ENCODE measurements around the gene FKBP5.
"Not testable (repeated sequence)": the region's sequence is repeated elsewhere in the genome, so short reads cannot be mapped to it uniquely, and the experiment has no call there.

Gene FKBP5

DNA sequence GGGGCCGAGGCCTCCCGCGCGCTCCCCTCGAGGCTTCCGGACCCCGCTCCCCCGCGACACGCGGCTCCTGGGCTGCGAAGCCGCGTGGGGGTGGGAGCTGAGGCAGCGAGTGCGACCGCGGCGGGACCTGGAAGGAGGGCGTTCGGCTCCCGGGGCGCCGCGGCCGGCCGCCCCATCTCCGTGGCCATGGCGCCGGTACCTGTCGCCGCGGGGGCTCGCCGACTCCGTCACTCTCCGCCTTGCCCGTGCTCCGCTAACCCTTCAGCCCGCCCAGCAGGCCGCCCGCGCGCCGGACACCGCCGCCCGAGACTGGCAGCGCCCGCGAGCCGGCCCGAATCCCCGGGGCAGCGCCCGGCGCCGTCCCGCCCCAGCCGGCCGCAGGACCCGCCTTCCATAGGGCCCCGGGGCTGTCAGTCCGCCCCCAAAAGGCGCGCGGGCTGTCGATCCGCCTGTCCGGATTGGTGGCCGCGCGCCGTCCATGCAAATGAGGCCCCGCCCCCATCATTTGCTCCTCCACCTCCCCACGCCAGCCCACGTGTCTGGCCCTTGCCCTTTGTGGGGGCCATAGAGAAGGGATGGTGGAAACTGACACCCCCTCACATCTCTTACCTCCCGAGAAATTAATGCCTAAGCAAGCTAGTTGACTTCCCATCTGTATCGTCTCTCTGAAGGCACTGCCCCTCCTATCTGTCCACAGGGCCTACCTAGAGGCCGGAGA is at the start of gene FKBP5:
FKBP5 (minus strand) TSS at position 311 of the 718 bp plus-strand sequence. CDS start 46,091 bp downstream, outside the sequence.
- DNase-seq (ENCODE audit: low read depth in 3 of 3): peak; percentile 77 to 93 (median 79)

DNA sequence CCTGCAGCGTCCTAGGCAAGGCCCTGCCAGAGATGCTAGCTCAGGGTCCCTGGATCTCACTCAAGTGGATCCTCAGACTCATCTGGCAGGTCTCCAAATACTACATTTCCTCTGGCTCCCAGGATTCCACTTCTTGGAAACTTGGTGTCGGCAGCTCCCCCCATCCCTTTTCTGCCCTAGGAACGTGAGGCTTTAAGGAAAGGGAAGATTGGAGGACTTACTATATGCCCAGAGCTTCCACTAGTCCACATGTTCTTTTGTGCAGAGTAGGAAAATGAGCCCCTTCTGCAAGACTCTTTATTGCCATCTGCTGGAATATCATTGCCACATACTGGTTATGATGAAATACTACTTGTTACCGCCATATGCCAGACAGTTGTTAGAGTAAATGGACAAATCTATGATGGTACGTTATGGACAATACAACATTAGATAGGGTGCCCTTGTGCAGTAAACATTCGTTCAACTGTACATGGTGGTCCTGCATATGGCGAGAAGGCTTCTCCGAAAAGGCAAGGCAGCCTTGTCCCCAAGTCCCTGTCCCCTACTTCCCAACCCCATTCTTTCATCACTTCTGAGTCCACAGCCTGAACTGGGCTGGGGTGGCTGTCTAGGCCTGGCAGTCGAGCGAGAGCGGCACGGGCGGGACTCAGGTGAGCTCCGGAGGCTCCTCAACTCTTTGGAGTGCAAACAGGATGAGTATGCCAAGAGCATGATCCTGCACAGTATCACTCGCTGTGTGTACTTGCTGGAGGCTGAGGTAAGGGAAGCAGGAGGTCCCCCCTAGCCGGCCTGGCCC is 48.9 kb upstream of the FKBP5 start:
- DNase-seq (ENCODE audit: low read depth in 3 of 3): no peak

DNA sequence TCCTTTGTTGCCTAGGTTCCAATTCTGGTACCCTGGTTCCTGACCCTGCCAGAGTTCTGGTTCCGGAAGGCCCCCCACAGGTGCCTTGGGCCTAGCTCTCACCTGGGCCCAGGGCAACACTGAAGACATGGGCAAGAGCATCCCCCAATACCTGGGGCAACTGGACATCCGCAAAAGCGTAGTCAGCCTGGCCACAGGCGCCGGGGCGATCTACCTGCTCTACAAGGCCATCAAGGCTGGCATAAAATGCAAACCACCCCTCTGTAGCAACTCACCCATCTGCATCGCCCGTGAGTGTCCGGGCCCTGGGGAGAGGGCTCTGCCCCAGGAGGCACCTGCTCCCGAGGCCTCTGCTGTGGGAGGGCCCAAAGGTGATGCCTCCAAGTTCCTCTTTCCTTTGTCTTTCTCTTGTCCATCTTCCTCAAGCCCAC is 48.3 kb upstream of the FKBP5 start, which contains the start of gene ARMC12:
ARMC12 (plus strand) TSS at position 51 of the 431 bp plus-strand sequence; CDS start at position 128, 77 bp downstream.
- no peak for DNase-seq (ENCODE audit: low read depth in 3 of 3)

DNA sequence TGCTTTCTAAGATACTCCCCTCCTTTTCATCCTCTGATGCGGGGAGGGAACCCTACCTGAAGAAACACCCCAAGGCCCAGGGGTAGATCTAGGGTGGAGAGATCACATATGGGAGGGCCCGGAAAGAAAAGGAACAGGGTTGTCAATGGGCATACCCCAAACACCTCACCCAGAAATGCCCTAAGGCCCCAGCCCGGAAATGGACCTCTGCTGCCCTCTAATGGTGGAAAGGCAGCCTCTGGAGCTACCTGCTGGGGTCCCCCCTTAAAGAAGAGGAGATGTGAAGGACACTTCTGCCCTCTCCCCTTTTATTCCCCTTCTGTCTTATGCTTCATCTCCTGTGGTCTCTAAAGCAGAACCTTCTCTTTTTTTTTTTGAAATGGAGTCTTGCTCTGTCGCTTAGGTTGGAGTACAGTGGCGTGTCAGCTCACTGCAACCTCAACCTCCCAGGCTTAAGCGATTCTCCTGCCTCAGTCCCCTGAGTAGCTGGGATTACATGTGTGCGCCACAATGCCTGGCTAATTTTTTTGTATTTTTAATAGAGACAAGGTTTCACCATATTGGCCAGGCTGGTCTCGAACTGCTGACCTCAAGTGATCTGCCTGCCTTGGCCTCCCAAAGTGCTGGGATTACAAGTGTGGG is 47.7 kb upstream of the FKBP5 start:
- peak; percentile 76 to 85 (median 83) for DNase-seq (ENCODE audit: low read depth in 3 of 3)

DNA sequence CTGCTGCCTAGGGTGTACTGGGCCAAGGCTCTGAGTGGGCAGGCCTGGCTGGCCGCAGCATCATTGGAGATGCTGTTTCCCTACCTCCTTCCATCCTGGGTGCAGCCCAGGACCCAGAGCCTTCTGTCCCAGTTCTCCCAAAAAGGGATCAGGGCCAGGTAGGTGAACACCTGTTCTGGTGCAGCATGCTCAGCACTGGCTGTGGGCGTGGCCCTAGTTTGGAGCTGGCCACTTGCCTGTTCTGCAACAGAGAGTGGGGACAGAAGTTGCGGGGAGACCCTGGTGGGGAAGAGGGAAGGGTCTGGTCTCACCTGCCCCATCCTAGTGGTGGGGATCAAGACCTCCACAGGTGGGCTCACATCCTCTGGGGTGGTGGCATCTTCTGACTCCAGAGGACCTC is 46.7 kb upstream of the FKBP5 start:
- no peak for DNase-seq (ENCODE audit: low read depth in 3 of 3)

DNA sequence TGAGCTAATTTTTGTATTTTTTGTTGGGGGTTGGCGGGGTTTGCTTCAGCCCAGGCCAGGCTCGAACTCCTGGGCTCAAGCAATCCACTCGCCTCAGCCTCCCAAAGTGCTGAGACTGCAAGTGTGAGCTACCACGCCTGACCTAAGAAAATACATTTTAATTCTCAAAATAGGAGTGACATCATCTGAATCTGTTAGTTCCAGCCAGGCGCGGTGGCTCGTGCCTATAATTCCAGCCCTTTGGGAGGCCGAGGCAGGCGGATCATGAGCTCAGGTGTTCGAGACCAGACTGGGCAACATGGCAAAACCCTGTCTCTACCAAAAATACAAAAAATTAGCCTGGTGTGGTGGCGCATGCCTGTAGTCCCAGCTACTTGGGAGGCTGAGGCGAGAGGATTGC is 45.6 kb upstream of the FKBP5 start:
- not testable (repeated sequence) for DNase-seq (ENCODE audit: low read depth in 3 of 3)

DNA sequence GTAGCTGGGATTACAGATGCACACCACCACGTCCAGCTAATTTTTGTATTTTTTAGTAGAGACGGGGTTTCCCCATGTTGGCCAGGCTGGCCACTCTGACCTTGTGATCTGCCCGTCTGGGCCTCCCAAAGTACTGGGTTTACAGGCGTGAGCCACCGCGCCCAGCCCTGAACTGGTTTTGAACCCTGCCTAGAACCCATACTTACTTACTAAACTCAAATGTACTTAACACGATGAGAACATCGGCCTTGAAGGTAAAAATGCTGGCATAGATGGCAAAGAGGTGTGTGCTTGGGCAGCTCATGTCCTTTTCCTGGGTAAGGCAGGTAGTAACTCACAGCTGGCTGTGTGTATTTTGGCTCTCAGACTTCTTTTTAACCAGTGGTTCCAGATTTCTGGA is 44.9 kb upstream of the FKBP5 start:
- no peak for DNase-seq (ENCODE audit: low read depth in 3 of 3)

DNA sequence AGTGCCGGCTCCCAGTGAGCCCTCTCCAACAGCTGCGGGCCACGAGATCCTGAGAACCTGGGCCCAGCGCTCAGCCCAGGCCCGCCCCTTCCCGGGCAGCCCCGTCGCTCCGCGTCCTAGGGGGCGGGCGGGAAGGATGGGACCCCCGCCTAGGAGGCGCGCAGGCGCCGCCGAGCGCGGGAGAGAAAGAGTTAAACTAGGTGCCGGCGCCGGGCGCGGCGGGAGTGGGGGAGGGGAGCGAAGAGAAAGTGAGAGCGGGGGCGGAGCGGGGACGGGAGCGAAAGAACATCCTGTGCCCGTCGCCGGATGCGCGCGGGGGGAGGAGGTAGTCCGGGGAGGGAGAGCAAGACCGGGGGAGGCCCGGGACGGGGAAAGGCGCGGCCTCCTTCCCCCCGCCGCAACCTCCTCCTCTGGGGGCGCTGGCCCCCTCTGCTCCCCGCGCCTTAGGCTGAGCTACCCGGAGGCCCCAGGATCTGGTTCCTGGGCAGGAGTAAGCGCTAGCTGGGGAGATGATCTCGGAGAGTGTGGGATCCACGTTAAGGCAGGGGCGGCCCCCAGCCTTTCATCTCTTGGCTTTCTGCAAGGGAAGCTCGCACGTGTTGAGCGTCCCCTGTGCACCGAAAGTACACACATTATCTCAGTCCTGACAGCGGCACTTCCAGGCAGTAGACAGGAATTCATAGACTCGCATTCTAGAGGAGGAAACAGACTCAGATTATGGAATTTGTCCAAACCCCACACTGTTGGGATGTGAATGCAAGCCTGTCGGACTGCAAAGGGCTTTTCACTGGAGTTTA is 43.2 kb upstream of the FKBP5 start:
- peak; percentile 86 to 96 (median 93) for DNase-seq (ENCODE audit: low read depth in 3 of 3)

DNA sequence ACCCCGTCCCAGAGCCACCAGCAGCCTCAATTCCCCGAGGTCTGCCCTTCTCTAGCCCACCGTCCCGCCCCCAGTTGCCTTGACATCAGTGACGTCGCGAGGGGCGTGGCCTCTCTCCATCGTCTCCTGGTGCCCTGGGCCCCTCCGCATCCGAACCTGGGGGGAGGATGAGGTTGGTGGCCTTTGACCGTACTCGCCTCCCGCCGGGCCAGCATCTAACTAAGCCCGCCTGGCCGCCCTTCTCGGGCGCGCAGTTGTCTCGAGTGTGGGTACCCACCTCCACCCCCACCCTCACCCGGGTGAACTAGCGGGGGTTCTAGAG is 42.7 kb upstream of the FKBP5 start:
- peak; percentile 84 to 95 (median 84) for DNase-seq (ENCODE audit: low read depth in 3 of 3)

DNA sequence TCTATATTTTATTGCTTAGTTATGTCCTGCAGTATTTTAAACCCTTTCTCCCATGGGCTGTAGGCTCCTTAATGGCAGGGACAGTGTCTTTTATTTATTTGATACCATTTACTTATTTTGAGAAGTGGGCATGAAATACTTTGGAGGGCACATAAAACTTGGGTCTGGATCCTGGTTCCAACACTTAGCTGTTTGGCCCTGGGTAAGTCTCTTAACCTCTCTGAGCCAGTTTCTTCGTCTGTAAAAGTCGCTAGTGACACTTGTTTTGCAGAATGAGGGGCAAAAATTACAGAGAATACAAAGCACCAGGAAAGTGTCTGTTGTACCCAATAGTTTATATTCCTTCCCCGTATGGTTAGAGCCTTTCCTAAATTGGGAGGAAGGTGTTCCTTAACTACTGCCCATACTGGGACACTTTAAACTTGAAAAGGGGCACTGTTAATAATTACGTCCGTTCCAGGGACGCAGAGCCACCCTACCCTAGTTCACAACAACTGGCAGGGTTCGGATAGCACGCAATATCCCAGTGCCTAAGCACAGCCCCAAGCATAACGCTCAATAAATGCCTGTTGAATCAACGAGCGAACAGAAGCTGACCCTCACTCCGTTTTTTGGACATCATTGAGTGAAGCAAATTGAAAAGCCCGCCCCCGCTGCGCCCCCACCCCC is 42.2 kb upstream of the FKBP5 start:
- DNase-seq (ENCODE audit: low read depth in 3 of 3): no peak

DNA sequence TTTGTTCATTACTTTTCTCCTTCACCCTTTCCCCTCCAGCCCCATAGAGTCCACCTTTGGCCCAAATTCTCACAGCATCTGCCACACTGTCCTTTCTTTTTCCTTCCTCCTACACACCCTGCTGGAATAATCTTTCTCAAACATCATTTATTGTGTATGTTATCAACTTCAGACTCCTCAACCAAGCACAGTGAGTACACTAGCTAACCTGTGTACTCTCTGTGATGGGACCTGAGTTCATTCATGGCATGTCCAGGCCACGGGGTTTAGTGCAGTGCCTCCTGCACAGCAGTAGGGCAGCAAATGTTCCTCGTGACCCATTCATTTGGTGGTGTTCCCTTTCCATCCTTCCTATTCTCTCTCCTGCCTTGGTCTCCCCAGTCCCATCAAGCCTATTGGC is 41.0 kb upstream of the FKBP5 start:
- DNase-seq (ENCODE audit: low read depth in 3 of 3): no peak

DNA sequence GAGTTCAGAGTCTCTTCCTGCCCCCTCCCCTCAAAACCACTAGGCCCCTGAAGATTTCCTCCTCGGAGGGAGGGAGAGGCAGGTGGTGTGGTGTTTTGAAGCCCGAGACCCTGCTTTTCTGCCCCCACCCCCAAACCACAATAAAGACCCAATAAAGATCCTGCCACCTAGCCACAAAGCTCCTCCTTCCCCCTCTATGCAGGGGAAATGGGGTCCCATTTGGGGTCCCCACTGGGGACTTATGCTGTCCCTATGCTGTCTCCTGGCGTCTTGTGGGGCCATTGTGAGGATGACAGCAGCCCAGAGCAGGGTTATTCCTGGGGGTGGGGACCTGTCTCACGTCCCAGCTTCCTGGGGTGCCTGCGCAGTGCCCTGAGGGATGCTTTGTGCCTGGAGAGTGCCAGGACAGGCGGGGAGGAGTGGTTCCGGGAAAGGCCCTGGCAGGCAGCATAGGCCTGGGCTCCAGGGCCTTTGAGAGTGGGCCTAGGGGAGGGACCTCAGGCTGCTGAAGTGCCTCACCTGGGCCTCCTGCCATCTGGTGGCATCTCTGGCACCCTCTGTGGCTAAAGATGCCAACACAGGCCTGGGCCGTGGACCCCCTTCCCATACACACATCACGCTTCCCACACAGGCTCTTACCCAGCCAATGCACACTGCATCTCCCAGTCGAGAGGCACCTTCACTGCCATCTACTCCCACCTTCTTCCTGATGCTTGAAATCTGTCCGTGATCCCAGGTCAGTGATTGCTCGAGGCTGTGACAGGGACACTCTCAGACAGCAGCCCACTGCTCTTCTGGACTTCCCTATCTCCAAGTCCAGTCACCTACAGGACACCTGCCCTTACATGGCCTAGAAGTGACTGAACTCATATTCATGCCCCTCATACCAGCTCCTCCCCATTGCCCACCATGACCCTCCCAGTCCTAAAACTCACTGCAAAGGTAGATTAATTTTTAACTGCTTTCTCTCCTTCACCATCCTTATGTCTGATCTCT is 40.3 kb upstream of the FKBP5 start:
- peak in 1 of 3 experiments; percentile 24 for DNase-seq (ENCODE audit: low read depth in 3 of 3)

DNA sequence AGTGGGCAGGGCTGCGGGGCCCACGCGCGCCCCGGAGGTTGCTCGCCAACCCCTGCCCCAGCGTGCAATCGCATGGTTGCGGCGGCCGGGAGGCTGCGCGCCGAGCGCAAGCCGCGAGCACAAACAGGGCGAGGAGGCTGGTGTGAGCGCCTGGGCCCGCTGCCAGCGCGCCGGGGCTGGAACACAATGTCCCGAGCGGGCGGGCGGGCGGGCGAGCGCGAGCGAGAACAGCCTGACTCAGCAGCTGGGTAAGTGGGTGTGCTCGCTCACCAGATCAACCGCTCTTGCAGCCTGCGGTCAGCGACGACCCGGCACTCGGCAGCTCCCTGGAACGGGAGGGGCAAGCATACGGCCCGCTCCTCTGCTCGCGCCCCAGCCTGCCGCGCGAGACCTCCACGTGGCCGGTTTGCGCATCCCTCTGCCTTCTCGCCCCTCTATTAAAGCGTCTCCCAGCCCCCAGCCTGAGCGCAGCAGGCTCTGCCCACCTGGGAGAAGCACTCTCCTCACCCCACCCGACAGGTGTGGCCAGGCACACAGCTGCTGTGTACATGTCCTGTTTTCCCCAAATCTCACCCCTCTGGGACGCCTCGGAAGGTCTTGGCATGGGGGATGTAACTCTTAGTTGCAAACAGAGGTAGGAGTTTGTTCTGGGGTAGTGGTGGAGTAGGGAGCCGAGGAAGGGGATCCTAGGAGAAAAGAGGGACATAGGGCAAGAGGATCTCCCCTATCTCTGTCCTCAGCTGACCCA is 39.4 kb upstream of the FKBP5 start:
- DNase-seq (ENCODE audit: low read depth in 3 of 3): peak; percentile 53 to 83 (median 60)

DNA sequence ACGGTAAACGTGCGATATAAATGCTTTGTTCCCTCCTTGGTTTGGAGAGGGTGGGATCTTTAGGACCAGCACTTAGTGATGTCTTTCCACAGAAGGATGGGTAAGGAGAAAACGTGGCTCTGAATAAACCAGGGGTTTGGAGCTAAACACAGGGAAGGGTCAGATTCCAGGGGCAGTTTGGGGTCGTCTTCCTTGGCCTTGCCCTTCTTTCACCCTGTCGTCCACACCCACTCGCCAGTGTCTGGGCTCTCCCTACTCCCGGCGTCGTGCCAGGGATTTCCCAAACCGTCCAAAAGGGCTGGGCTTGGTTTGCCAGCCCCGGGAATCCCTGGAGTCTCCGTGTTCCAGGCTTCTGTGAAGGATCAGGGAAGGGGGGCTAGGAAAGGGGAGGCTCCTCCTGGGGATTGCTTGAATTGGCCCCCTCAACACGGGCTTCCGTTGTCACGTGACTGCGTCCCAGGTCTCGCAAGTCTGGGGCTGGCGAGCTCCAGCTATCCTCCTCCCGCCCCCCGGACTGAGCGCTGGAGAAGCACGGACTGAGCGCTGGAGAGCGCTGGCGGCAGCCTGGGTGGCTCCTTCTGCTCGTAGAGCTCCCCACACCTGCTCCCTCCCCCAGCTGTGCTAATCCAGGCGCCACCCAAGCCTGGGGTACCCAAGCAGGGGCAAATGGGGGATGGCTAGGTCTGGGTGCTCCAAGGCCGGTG is 38.7 kb upstream of the FKBP5 start:
- no peak for DNase-seq (ENCODE audit: low read depth in 3 of 3)

DNA sequence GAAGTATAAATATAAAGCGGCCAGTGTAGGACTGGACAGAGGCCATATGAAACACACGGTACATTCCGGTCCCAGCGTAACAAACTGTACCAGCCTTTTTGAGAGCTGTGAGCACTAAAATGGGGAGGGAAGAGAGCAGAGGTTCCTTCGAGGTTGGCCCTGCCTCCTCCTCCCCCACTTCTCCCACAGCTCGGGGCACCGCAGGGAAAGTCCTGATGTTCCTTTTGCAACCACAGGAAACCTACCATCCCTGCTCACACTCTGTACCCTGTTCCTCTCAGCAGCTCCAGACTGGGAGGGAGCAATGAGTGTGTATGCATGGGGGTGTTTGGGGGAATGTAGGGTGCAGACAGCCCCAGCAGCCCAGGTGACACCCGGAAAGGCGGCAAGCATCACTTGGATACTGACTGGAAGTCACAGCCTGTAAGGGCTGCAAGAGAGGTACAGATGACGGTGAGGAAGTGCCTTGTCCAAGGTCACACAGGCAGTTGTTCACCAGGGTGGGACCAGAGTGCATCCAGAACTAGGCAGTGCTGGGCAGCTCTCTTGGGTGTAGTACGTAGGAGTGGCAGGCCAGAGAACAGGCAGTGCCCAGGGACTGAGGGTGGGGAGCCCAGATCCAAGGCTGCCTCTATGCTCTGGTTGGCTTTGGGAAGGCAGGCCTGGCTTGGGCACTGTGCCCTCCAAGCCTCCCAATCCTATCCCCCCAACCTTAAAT is 37.2 kb upstream of the FKBP5 start:
- DNase-seq (ENCODE audit: low read depth in 3 of 3): no peak

DNA sequence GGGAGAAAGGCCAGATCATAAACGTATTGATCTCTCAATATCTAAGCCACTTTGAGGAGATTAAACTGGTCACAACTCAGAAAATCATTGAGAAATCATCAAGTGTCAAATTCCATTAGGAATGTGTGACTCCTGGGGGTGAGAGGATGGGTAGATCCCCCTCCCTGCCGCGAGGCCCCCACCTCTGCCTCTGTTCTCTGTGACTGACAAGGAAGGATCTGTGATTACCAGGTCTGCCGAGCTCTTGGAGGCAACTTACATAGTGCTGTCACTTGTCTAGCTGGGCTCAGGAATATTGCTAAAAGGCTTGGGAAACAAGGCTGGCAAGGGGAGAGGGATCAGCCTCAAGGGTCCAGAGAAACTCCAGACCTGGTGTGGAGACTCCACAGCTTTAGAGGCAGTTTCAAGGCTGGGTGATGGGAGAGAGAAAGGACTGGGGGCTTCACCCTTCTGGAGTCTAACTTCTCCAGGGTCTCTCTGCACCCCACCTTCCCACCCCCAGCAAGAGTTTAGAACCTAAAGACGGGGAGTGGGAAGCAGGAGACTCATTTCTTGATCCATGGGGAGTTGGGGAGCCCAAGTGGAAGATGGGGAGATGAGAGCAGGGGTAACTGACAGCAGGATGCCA is 36.5 kb upstream of the FKBP5 start:
- no peak for DNase-seq (ENCODE audit: low read depth in 3 of 3)

DNA sequence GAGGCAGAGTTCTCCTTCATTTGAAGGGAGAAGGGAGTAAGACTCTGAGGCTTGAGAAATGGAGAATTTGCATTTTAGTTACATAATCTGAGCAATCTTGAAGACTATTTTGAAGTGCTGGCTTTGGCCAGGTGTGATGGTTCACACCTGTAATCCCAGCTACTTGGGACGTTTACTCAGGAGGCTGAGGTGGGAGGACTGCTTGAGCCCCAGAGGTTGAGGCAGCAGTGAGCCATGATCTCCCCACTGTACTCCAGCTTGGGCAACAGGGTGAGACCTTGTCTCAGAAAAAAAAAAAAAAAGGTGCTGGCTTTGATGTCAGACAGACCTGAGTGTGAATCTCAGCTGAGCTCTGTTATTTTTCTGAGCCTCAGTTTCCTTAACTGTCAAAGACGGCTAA is 35.8 kb upstream of the FKBP5 start:
- no peak for DNase-seq (ENCODE audit: low read depth in 3 of 3)
